GM12892 (cell line): ENCODE measurements around the gene PCDHA8. TPM values are rescaled to one million over a fixed set of nuclear protein-coding genes. Genes with fewer than 3 reads are reported as not detected.
"Not testable (repeated sequence)": the region's sequence is repeated elsewhere in the genome, so short reads cannot be mapped to it uniquely, and the experiment has no call there.

Source experiments
- DNase-seq: peaks from one replicate; pipeline ENCODE4 v3.0.0; 2011; ENCODE audit not compliant: insufficient read length
- FAIRE-seq: peaks from 2 replicates; lab custom pipeline; 2011; peaks lifted over from hg19 to GRCh38; lab: Jason Lieb, UNC
- POLR2A ChIP-seq: IDR thresholded peaks from 2 replicates; pipeline ENCODE4 v1.6.1; 2011; ENCODE audit warnings: low read depth, low read length, control low read depth
- POLR2AphosphoS5 ChIP-seq: IDR thresholded peaks from 2 replicates; pipeline ENCODE4 v1.6.1; 2011; ENCODE audit warnings: low read depth, low read length, control low read depth
- TAF1 ChIP-seq: IDR thresholded peaks from 2 replicates; pipeline ENCODE4 v1.6.1; 2011; ENCODE audit warnings: low read depth, mild to moderate bottlenecking, control low read depth, low read length, borderline replicate concordance
- polyA plus RNA-seq: library from polyadenylated mRNA; unstranded; fragments of >200 nt; gene quantifications from one replicate; pipeline ENCODE4 v1.2.1, GENCODE V29; 2012; ENCODE audit warnings: missing spikeins, inconsistent platforms; ENCODE audit not compliant: missing spikeins

Gene PCDHA8, protein sequence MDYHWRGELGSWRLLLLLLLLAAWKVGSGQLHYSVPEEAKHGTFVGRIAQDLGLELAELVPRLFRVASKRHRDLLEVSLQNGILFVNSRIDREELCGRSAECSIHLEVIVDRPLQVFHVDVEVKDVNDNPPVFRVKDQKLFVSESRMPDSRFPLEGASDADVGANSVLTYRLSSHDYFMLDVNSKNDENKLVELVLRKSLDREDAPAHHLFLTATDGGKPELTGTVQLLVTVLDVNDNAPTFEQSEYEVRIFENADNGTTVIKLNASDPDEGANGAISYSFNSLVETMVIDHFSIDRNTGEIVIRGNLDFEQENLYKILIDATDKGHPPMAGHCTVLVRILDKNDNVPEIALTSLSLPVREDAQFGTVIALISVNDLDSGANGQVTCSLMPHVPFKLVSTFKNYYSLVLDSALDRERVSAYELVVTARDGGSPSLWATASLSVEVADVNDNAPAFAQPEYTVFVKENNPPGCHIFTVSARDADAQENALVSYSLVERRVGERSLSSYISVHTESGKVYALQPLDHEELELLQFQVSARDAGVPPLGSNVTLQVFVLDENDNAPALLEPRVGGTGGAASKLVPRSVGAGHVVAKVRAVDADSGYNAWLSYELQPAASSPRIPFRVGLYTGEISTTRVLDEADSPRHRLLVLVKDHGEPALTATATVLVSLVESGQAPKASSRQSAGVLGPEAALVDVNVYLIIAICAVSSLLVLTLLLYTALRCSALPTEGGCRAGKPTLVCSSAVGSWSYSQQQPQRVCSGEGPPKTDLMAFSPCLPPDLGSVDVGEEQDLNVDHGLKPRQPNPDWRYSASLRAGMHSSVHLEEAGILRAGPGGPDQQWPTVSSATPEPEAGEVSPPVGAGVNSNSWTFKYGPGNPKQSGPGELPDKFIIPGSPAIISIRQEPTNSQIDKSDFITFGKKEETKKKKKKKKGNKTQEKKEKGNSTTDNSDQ
- polyA plus RNA-seq: 0.13 TPM

DNA sequence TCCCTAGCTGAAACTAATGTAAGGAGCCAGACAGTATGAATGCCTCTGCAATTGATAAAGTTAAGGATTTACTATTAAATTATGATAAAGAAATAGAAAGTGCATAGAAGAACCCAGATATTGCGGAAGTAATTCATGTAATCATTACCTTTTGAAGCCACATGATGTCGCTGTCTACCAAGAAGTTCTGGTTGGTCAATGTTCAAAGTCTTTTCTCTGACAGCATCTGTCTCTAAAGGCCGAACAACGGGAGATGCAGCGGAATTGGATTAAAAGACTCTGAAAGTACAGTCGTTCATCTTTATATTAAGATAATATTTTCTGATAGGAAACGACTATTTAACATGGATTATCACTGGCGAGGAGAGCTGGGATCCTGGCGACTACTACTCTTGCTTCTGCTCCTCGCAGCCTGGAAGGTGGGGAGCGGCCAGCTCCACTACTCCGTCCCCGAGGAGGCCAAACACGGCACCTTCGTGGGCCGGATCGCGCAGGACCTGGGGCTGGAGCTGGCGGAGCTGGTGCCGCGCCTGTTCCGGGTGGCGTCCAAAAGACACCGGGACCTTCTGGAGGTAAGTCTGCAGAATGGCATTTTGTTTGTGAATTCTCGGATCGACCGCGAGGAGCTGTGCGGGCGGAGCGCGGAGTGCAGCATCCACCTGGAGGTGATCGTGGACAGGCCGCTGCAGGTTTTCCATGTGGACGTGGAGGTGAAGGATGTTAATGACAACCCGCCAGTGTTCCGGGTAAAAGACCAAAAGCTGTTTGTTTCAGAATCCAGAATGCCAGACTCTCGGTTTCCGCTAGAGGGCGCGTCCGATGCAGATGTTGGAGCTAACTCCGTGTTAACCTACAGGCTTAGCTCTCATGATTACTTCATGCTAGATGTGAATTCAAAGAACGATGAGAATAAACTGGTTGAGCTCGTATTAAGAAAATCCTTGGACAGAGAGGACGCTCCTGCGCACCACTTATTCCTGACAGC lies at the start of gene PCDHA8:
Gene PCDHA8 (plus strand): TSS at position 210 of the 985 bp plus-strand sequence. CDS start 135 bp downstream, at position 345.
- TF ChIP-seq POLR2A: no peak
- TF ChIP-seq POLR2AphosphoS5: no peak
- TF ChIP-seq TAF1: no peak
- no peak for FAIRE-seq
- DNase-seq: no peak

DNA sequence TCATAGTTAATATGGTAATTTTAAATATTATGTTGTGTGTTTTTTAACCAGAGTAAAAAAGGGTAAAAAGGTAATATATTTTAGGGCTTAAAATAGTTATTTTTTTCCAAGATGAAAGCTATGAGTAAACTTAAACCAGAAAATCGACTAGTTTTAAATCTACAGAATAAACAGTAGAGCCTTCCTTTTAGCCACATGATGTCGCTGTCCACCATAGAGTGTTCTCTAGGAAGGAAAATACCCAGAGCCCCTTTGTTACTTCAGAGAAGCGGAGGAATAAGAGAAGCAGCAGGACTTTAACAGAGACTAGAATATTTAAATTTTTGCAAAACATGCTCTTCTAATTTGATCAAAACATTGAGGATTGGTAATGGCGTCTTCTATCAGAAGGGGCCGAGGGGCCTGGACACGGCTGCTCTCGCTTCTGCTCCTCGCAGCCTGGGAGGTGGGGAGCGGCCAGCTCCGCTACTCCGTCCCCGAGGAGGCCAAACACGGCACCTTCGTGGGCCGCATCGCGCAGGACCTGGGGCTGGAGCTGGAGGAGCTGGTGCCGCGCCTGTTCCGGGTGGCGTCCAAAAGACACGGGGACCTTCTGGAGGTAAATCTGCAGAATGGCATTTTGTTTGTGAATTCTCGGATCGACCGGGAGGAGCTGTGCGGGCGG lies 46.3 kb upstream of the PCDHA8 start, which contains the start of gene PCDHA2:
Gene PCDHA2 (plus strand): TSS at position 258 of the 664 bp plus-strand sequence.
- DNase-seq: no peak
- FAIRE-seq: no peak
- TF ChIP-seq POLR2AphosphoS5: no peak
- TF ChIP-seq TAF1: no peak
- no peak for TF ChIP-seq POLR2A

DNA sequence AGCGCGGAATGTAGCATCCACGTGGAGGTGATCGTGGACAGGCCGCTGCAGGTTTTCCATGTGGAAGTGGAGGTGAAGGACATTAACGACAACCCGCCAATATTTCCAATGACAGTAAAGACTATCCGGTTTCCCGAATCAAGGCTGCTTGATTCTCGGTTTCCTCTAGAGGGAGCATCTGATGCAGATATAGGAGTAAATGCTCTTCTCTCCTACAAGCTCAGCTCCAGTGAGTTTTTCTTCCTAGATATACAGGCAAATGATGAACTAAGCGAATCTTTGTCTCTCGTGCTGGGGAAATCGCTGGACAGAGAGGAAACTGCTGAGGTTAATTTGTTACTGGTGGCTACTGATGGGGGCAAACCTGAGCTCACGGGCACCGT lies 45.7 kb upstream of the PCDHA8 start:
- DNase-seq (no peak), FAIRE-seq (no peak)
- no peak for TF ChIP-seq POLR2A
- TF ChIP-seq TAF1: no peak

DNA sequence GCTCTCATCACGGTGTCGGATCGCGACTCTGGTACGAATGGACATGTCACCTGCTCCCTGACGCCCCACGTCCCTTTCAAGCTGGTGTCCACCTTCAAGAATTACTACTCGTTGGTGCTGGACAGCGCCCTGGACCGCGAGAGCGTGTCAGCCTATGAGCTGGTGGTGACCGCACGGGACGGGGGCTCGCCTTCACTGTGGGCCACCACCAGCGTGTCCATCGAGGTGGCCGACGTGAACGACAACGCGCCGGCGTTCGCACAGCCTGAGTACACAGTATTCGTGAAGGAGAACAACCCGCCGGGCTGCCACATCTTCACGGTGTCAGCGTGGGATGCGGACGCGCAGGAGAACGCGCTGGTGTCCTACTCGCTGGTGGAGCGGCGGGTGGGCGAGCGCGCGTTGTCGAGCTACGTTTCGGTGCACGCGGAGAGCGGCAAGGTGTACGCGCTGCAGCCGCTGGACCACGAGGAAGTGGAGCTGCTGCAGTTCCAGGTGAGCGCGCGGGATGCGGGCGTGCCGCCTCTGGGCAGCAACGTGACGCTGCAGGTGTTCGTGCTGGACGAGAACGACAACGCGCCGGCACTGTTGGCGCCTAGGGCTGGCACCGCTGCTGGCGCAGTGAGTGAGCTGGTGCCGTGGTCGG lies 44.8 kb upstream of the PCDHA8 start:
- FAIRE-seq, DNase-seq: not testable (repeated sequence)

DNA sequence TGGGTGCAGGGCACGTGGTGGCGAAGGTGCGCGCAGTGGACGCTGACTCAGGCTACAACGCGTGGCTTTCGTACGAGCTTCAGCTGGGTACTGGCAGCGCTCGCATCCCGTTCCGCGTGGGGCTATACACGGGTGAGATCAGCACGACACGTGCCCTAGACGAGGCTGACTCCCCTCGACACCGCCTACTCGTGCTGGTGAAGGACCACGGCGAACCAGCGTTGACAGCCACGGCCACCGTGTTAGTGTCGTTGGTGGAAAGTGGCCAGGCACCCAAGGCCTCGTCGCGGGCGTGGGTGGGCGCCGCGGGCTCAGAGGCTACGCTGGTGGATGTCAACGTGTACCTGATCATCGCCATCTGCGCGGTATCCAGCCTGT lies 44.3 kb upstream of the PCDHA8 start:
- DNase-seq: no peak
- no peak for FAIRE-seq
- TF ChIP-seq POLR2A: no peak
- TF ChIP-seq POLR2AphosphoS5: no peak
- TF ChIP-seq TAF1: no peak

DNA sequence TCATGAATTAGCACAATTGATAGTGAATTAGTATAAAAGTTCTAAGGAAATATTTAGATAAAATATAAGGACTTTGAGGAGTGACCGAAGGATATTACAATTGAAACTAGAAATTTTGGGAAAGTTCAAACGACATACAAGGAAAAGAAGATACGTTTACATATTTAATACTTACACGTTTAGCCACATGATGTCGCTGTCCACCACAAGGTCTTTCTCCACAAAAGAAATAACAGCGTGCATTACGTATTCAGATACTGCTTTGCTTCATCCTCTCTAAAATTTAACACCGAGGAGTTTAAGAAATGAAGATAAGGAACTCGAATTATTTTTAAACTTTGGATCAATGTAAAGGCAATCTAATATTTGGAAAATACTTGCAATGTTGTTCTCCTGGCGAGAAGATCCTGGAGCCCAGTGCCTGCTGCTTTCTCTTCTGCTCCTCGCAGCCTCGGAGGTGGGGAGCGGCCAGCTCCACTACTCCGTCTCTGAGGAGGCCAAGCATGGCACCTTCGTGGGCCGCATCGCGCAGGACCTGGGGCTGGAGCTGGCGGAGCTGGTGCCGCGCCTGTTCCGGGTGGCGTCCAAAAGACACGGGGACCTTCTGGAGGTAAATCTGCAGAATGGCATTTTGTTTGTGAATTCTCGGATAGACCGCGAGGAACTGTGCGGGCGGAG lies 40.0 kb upstream of the PCDHA8 start, which contains the start of gene PCDHA3:
Gene PCDHA3 (plus strand): TSS at position 242 of the 678 bp plus-strand sequence.
- no peak for FAIRE-seq
- DNase-seq: no peak
- TF ChIP-seq TAF1 (no peak), POLR2A (no peak), POLR2AphosphoS5 (no peak)

DNA sequence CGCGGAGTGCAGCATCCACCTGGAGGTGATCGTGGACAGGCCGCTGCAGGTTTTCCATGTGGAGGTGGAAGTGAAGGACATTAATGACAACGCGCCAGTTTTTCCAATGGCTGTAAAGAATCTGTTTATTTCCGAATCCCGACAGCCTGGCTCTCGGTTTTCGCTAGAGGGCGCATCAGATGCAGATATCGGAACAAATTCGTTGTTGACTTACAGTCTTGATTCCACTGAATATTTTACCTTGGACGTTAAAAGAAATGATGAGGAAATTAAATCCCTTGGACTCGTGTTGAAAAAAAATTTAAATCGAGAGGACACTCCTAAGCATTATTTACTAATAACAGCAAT lies 39.5 kb upstream of the PCDHA8 start:
- DNase-seq: no peak
- peak; percentile 5 for FAIRE-seq
- TF ChIP-seq TAF1 (no peak), POLR2A (no peak), POLR2AphosphoS5 (no peak)

DNA sequence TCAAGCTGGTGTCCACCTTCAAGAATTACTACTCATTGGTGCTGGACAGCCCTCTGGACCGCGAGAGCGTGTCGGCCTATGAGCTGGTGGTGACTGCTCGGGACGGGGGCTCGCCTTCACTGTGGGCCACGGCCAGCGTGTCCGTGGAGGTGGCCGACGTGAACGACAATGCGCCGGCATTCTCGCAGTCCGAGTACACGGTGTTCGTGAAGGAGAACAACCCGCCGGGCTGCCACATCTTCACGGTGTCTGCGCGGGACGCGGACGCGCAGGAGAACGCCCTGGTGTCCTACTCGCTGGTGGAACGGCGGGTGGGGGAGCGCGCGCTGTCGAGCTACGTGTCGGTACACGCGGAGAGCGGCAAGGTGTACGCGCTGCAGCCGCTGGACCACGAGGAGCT lies 38.6 kb upstream of the PCDHA8 start:
- FAIRE-seq, DNase-seq: not testable (repeated sequence)

DNA sequence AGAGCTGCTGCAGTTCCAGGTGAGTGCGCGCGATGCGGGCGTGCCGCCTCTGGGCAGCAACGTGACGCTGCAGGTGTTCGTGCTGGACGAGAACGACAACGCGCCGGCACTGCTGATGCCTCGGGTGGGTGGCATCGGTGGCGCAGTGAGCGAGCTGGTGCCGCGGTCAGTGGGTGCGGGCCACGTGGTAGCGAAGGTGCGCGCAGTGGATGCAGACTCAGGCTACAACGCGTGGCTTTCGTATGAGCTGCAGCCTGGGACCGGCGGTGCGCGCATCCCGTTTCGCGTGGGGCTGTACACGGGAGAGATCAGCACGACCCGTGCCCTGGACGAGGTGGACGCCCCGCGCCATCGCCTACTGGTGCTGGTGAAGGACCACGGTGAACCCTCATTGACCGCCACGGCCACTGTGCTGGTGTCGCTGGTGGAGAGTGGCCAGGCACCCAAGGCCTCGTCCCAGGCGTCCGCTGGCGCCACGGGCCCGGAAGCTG lies 38.2 kb upstream of the PCDHA8 start:
- FAIRE-seq (no peak), DNase-seq (no peak)
- TF ChIP-seq TAF1: no peak
- no peak for TF ChIP-seq POLR2A
